Measurements from ENCODE around the gene FSD2. TPM values are rescaled to one million over a fixed set of nuclear protein-coding genes. Genes with fewer than 3 reads are reported as not detected.

The FSD2 gene
- total and polyA plus RNA-seq, 9 of the 15 experiments (the other 6 are each of a cell fraction or from before 2014, with no cell fraction given) = 0.01 to 0.06 TPM; not detected in 7

DNA sequence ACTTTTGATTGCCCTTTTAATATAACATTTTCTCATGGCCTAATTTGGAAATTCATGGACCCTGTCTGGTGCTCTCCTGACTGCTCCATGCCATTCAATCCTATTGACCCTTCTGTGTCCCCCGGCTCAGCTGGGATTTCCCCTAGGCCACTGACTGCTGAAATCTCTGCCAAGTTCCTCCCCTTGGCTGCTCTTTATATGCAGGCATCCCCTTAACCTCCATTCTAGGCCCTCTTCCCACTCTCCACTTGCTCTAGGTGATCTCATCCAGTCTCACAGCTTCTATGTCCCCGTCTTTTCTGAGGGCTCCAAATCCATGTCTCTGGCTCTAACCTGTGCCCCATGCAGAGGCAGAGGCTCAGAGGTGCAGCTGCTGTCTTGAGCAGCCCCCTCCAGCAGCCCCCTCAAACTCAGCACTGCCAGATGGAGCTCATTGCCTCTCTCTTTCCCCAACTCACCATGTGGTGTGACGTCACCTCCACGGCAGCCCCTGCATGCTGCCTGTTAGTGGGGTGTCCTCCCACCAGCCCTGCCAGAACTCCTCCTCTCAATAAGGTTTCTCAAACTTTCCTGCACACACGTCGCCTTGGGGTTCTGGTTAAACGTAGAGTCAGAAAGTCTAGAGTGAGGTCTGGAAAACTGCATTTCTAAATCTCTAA lies 6.6 kb downstream of the FSD2 start:
- Histone ChIP-seq H3K36me3 (ENCODE audit: control insufficient read depth, insufficient read depth, low read length) (no peaks in the 10 kb centered on the region), H3K4me2 (ENCODE audit: insufficient read depth, low read length) (no peak overlapping the region), H4K20me1 (replicated peaks; ENCODE audit: control insufficient read depth, insufficient read depth, low read length) (no peaks in the 10 kb centered on the region), H3K9ac (ENCODE audit: insufficient read depth in 1 of 2, low read depth in 2 of 2, low read length in 2 of 2) (peak overlapping the region in 1 of 2 experiments; percentile 54; a peak in 2 of 4 replicates), H3K4me1 (replicated peaks in 1 of 2; ENCODE audit: control insufficient read depth in 2 of 2, insufficient read depth in 2 of 2, low read length in 2 of 2) (peaks cover 23 to 36% of the 10 kb centered on the region in 2 experiments), H3K4me3 (no peak overlapping the region), H3K9me1 (ENCODE audit: control insufficient read depth, insufficient read depth, low read length) (peaks cover 4% of the 10 kb centered on the region), H3K79me2 (ENCODE audit: control insufficient read depth, insufficient read depth, low read length) (no peaks in the 10 kb centered on the region), H2AFZ (ENCODE audit: low read depth, low read length) (no peak overlapping the region), H3K9me3 (replicated peaks; ENCODE audit: control insufficient read depth, insufficient read depth, low read depth, low read length) (no peaks in the 10 kb centered on the region), H3K27ac (ENCODE audit: extremely low read depth, low read depth, low read length) (no peak overlapping the region), H3K27me3 (ENCODE audit: control insufficient read depth in 2 of 2, insufficient read depth in 2 of 2, low read length in 2 of 2) (no peaks in the 10 kb centered on the region)
- FAIRE-seq (no peak), ATAC-seq (no peak), DNase-seq (ENCODE audit: extremely low read depth in 1 of 4, low spot score in 3 of 4) (peak in 1 of 4 experiments; percentile 9)
- TF ChIP-seq CREM (IDR thresholded peaks at IDR 0.05; ENCODE audit: low read depth) = 0 out of 2 replicates have a peak, but pooled peaks have one; percentile 22
- TF ChIP-seq, protein P1, sequence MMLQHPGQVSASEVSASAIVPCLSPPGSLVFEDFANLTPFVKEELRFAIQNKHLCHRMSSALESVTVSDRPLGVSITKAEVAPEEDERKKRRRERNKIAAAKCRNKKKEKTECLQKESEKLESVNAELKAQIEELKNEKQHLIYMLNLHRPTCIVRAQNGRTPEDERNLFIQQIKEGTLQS (IDR thresholded peaks at IDR 0.05) = peak; percentile 47; the same call in 1 of the 2 replicates
- TF ChIP-seq, protein P1 (CRISPR knock-in tag; conservative IDR thresholded peaks at IDR 0.05) = no peak
- no peak for TF ChIP-seq STAT5A (IDR thresholded peaks at IDR 0.05; ENCODE audit: borderline replicate concordance, low read length)
- intact Hi-C loops (cut with micrococcal nuclease) = no loop called here
- BruUV-seq (replicated peaks) = no TSS peak
- WGBS (ENCODE audit: insufficient coverage, low coverage, missing lambda C conversion rate) = 51% methylated on average over 6 of the region's 7 CpGs
- POLR2A ChIA-PET = no interaction called here
- in situ Hi-C loops (cut with MboI) = no loop called here
- CTCF ChIA-PET (ENCODE audit: low intra/inter-chr PET ratio) = no interaction called here
